Measurements from ENCODE around the gene VAC14.

The VAC14 gene

DNA sequence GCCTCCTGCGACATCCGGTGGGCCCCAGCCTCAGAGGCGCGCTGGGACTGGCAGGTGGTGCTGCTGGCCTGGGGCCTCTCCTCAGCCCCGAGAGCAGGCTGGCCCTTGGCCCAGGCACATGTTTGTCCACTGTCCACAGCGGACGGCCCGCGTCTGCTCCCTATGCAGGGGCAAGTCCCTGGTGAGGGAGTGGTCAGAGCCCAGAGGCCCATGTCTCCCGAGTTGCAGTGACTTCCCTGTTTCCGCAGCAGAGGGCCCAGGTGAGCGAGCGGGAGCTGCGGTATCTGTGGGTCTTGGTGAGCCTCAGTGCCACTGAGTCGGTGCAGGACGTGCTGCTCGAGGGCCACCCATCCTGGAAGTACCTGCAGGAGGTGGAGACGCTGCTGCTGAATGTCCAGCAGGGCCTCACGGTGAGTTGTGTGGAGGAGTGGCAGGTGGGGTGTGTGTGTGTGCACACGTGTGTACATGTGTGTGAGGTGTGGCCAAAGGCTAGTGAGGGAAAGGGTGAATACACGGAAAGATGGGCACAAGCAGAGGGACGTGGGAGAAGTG is 144.2 kb downstream of the VAC14 start:
- Histone ChIP-seq H3K27ac (replicated peaks) (no peak overlapping the region), H3K4me3 (replicated peaks; ENCODE audit: insufficient read depth, low read length) (no peak overlapping the region), H3K27me3 (ENCODE audit: insufficient read depth, poor library complexity, severe bottlenecking) (no peaks in the 10 kb centered on the region)
- TF ChIP-seq, protein P1, sequence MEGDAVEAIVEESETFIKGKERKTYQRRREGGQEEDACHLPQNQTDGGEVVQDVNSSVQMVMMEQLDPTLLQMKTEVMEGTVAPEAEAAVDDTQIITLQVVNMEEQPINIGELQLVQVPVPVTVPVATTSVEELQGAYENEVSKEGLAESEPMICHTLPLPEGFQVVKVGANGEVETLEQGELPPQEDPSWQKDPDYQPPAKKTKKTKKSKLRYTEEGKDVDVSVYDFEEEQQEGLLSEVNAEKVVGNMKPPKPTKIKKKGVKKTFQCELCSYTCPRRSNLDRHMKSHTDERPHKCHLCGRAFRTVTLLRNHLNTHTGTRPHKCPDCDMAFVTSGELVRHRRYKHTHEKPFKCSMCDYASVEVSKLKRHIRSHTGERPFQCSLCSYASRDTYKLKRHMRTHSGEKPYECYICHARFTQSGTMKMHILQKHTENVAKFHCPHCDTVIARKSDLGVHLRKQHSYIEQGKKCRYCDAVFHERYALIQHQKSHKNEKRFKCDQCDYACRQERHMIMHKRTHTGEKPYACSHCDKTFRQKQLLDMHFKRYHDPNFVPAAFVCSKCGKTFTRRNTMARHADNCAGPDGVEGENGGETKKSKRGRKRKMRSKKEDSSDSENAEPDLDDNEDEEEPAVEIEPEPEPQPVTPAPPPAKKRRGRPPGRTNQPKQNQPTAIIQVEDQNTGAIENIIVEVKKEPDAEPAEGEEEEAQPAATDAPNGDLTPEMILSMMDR (IDR thresholded peaks at IDR 0.05; ENCODE audit: insufficient read depth, low read length) = no peak
- TF ChIP-seq, protein P2, sequence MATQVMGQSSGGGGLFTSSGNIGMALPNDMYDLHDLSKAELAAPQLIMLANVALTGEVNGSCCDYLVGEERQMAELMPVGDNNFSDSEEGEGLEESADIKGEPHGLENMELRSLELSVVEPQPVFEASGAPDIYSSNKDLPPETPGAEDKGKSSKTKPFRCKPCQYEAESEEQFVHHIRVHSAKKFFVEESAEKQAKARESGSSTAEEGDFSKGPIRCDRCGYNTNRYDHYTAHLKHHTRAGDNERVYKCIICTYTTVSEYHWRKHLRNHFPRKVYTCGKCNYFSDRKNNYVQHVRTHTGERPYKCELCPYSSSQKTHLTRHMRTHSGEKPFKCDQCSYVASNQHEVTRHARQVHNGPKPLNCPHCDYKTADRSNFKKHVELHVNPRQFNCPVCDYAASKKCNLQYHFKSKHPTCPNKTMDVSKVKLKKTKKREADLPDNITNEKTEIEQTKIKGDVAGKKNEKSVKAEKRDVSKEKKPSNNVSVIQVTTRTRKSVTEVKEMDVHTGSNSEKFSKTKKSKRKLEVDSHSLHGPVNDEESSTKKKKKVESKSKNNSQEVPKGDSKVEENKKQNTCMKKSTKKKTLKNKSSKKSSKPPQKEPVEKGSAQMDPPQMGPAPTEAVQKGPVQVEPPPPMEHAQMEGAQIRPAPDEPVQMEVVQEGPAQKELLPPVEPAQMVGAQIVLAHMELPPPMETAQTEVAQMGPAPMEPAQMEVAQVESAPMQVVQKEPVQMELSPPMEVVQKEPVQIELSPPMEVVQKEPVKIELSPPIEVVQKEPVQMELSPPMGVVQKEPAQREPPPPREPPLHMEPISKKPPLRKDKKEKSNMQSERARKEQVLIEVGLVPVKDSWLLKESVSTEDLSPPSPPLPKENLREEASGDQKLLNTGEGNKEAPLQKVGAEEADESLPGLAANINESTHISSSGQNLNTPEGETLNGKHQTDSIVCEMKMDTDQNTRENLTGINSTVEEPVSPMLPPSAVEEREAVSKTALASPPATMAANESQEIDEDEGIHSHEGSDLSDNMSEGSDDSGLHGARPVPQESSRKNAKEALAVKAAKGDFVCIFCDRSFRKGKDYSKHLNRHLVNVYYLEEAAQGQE (IDR thresholded peaks at IDR 0.05; ENCODE audit: insufficient replicate concordance, low read depth) = no peak
- TF ChIP-seq GABPA (IDR thresholded peaks at IDR 0.05; ENCODE audit: low read depth) = no peak
- TF ChIP-seq POLR2AphosphoS5 (IDR thresholded peaks at IDR 0.05; ENCODE audit: low read depth) = no peak
- no peak for TF ChIP-seq SPI1 (IDR thresholded peaks at IDR 0.05; ENCODE audit: borderline replicate concordance, low read depth)
- DNase-seq (ENCODE audit: low read depth in 1 of 2, low spot score in 1 of 2) = no peak

DNA sequence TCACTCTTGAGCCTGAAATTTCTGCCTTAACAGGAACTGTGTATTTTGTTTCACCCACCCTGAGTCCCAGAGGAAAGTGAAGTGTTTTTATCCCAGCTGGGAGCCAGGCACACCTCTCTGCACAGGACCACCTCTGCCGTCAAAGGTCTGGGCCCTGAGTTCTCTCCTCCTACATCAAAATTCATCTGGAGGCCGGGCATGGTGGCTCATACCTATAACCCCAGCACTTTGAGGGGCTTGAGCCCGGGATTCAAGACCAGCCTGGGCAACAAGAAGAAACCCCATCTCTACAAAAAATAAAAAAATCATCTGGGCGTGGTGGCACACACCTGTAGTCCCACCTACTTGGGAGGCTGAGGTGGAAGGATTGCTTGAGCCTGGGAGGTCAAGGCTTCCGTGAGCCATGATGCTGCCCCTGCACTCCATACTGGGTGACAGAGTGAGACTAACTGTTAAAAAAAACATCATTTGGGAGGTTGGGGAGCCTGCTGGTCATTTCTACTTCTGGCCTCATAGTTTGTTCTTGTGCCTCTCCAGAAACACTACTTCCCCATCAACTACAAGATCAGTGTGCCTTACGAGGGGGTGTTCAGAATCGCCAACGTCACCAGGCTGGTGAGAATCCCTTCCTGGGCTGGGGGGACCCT is 144.8 kb downstream of the VAC14 start:
- no peak for DNase-seq (ENCODE audit: low read depth in 1 of 2, low spot score in 1 of 2)
- H3K27me3 ChIP-seq (ENCODE audit: insufficient read depth, poor library complexity, severe bottlenecking) = no peaks in the 10 kb centered on the region
- H3K27ac ChIP-seq (replicated peaks) = no peak overlapping the region
- TF ChIP-seq GABPA (IDR thresholded peaks at IDR 0.05; ENCODE audit: low read depth) (no peak), SPI1 (IDR thresholded peaks at IDR 0.05; ENCODE audit: borderline replicate concordance, low read depth) (no peak), POLR2AphosphoS5 (IDR thresholded peaks at IDR 0.05; ENCODE audit: low read depth) (no peak)
- TF ChIP-seq, protein P1 (IDR thresholded peaks at IDR 0.05; ENCODE audit: insufficient read depth, low read length) = no peak
- TF ChIP-seq, protein P2 (IDR thresholded peaks at IDR 0.05; ENCODE audit: insufficient replicate concordance, low read depth) = no peak
- no peak overlapping the region for H3K4me3 ChIP-seq (replicated peaks; ENCODE audit: insufficient read depth, low read length)

DNA sequence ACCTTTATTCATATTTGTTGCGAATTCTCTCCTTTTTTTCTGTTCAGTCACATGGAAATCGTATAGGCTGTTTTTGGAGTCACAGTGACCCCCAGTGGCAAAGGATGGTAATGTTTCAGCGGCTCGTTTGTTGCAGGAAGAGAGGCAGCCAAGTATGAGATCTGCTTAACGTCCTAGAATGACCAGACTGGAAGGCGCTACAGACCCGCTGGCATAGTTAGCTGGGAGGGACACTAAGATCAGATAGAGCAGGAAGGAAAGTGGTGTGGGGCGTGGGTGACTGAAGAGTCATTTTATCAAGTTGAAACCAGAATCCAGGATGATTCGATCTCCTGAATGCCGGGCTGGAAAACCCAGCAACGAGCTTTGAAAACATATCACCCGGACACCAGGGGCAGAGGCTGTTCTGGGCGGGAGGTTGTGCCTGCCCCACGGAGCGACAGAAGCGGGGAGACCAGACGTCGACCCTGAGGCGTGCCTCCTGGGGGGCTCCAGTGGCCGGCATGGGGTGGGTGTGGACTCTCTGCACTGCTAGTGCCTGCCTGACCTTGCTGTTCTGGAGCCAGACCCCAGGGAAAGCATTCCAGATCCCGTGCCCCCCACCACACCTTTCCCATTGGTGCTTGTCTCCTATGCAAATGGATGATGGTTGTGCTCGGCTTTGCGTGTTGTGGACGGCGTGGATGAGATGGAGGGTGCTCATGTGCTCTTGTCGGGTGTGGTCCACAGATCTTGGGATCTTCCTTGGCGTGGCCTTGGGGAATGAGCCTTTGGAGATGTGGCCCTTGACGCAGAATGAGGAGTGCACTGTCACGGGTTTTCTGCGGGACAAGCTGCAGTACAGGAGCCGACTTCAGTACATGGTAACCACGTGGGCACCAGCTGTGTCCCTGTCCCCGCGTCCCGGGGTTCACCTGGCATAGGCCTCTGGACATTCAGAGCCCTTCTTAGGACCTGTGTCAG is 146.9 kb downstream of the VAC14 start:
- Histone ChIP-seq H3K27me3 (ENCODE audit: insufficient read depth, poor library complexity, severe bottlenecking) (no peaks in the 10 kb centered on the region), H3K27ac (replicated peaks) (no peak overlapping the region), H3K4me3 (replicated peaks; ENCODE audit: insufficient read depth, low read length) (no peak overlapping the region)
- DNase-seq (ENCODE audit: low read depth in 1 of 2, low spot score in 1 of 2) = peak; percentile 41 to 79
- no peak for TF ChIP-seq GABPA (IDR thresholded peaks at IDR 0.05; ENCODE audit: low read depth)
- TF ChIP-seq, protein P1 (IDR thresholded peaks at IDR 0.05; ENCODE audit: insufficient read depth, low read length) = peak; percentile 59
